ENCODE results near the gene OR5B17.

DNA sequence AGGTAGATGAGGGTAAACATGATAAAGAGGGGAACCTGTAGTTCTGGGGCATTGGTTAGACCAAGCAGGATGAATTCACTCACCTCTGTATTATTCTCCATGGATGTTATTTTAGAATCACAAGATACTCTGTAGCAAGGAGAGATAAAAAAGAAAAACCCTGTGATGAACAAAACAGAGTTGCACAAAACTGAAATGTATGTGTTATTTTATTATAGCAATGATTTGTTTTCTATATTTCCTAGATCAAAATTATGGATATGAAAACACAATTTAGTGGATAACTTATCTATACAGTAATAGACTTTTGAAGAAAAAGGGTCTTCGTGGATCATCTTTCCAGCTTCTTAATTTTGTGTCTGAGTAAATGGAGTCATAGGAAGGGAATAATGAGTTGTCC, at the start of gene OR5B17:
- TF ChIP-seq TCF7L2 (IDR thresholded peaks at IDR 0.05; ENCODE audit: borderline replicate concordance, low read depth, low read length), result no peak
- no peak for TF ChIP-seq ZNF776 (tag by site-specific recombination; IDR thresholded peaks at IDR 0.05; ENCODE audit: borderline replicate concordance)
- no peak for TF ChIP-seq ZNF23 (tag by site-specific recombination; IDR thresholded peaks at IDR 0.05; ENCODE audit: borderline replicate concordance)
- TF ChIP-seq ZBTB8A (tag by site-specific recombination; IDR thresholded peaks at IDR 0.05), result no peak
- no peak for TF ChIP-seq ELK4 (IDR thresholded peaks at IDR 0.05; ENCODE audit: borderline replicate concordance, low read depth, low read length)
- no peak for TF ChIP-seq ZNF24 (tag by site-specific recombination; IDR thresholded peaks at IDR 0.05)
- no peak for TF ChIP-seq ZNF274 (IDR thresholded peaks at IDR 0.05; ENCODE audit: low read length)
- no peak for TF ChIP-seq ZNF274 (tag by site-specific recombination; IDR thresholded peaks at IDR 0.05; ENCODE audit: borderline replicate concordance)

Data from HEK293 (cell line).